ENCODE data around the gene DLG2. TPM values are rescaled to one million over a fixed set of nuclear protein-coding genes. Genes with fewer than 3 reads are reported as not detected.

DLG2 gene
- total RNA-seq, 1 donor from 2014 or later = 0.17 TPM

GRCh38 chr11:83628622-83629355, 1998.4 kb downstream of the DLG2 start:
- no peak overlapping the region for H3K4me3 ChIP-seq (ENCODE audit: low read depth, low read length)
- DNase-seq (ENCODE audit: low read depth) = no peak
- no peak for TF ChIP-seq CTCF (conservative IDR thresholded peaks at IDR 0.05; ENCODE audit: low read depth, low read length)

GRCh38 chr11:83625336-83625735, 2001.8 kb downstream of the DLG2 start:
- no peak for DNase-seq (ENCODE audit: low read depth)
- no peak for TF ChIP-seq CTCF (conservative IDR thresholded peaks at IDR 0.05; ENCODE audit: low read depth, low read length)
- no peak overlapping the region for H3K4me3 ChIP-seq (ENCODE audit: low read depth, low read length)

GRCh38 chr11:83617671-83618070, 2009.5 kb downstream of the DLG2 start:
- no peak overlapping the region for H3K4me3 ChIP-seq (ENCODE audit: low read depth, low read length)
- no peak for DNase-seq (ENCODE audit: low read depth)
- TF ChIP-seq CTCF (conservative IDR thresholded peaks at IDR 0.05; ENCODE audit: low read depth, low read length) = no peak

GRCh38 chr11:83613767-83614121, 2013.4 kb downstream of the DLG2 start:
- no peak overlapping the region for H3K4me3 ChIP-seq (ENCODE audit: low read depth, low read length)
- TF ChIP-seq CTCF (conservative IDR thresholded peaks at IDR 0.05; ENCODE audit: low read depth, low read length) = no peak
- no peak for DNase-seq (ENCODE audit: low read depth)

DNA sequence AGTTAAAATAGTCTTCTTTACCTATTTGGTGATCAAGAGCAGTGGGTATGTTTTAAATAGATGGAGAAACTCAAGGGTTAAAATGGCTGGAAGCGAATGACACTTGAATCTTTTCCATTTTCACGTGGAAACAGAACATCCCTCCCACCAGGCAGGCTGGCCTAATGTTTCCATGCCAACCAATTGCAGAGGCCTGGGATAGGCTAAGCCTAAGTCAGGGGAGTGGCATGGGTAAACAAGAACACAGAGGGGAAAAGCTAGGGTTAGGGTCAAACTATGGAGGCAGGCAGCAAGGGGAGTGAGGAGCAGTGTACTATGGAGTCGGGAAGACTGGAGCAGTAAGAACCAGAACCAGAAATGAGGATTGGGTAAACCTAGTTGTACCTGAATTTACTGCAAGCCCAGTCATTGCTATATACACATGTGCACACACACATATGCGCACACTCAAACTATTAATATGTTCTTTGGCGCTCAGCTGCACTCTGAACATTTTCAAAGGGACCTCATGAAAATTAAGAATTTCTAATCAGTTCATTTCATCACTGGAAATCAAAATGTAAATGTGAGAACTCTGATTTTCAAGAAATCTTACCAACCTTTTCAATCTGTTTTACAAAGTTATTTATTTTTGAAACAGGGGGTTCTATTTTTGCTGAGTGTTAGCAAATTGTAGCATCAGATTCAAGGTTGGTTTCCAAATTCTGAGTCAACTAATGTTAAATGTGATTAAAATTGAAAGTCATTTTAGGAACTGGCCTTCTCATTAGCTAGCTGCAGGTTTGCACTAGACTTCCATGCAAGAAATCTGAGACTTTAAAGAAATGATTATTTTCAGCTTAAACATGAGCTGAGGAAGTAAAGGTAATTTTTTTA, 2014.0 kb downstream of the DLG2 start:
- no peak overlapping the region for H3K4me3 ChIP-seq (ENCODE audit: low read depth, low read length)
- TF ChIP-seq CTCF (conservative IDR thresholded peaks at IDR 0.05; ENCODE audit: low read depth, low read length) = no peak
- DNase-seq (ENCODE audit: low read depth) = no peak

DNA sequence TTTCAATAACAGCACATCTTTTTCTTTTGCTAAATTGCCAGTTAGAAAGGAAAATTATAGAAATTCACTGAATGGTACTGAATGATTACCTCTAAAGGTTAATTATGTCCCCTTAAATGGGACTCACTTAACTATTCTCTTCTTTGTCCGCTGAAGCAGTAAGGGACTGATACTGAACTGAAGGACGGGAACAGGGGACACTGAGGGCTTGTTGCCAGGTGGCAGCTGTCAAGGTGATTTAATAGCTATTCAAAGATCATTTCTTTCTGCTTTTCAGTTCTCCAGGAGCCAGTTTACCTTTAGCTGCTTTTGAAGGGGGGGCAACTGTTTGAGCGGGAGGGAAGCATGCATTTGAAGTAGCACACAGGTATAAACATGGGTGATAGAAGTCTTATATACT, 2015.5 kb downstream of the DLG2 start:
- H3K4me3 ChIP-seq (ENCODE audit: low read depth, low read length) = no peak overlapping the region
- DNase-seq (ENCODE audit: low read depth) = no peak
- TF ChIP-seq CTCF (conservative IDR thresholded peaks at IDR 0.05; ENCODE audit: low read depth, low read length) = no peak

All from epithelial cell of proximal tubule (primary cell).